Keratinocyte (primary cell): ENCODE data around the gene NCOA3.

Experiments used
- CTCF ChIP-seq, 3 experiments: IDR thresholded peaks in 1 of 3; conservative IDR thresholded peaks in 1 of 3; optimal IDR thresholded peaks in 1 of 3; 2 replicates in 2 of 3; 3 replicates in 1 of 3; pipeline versions ENCODE3 to v1.5.1; 2011; ENCODE audit warnings: low read length in 3 of 3, mild to moderate bottlenecking in 3 of 3, moderate library complexity in 2 of 3, control low read depth in 1 of 3, inconsistent platforms in 1 of 3; ENCODE audit not compliant: insufficient read depth in 2 of 3; ENCODE audit errors: extremely low read depth in 1 of 3
- EZH2 ChIP-seq: IDR thresholded peaks from one replicate; pipeline ENCODE4 v1.6.1; 2012; ENCODE audit warnings: inconsistent platforms, mild to moderate bottlenecking, low read length, moderate library complexity

GRCh38 chr20:47656318-47656717 is 154.6 kb downstream of the NCOA3 start:
- TF ChIP-seq CTCF (optimal IDR thresholded peaks at IDR 0.05 in 1 of 3, IDR thresholded peaks at IDR 0.05 in 1 of 3, conservative IDR thresholded peaks at IDR 0.05 in 1 of 3; ENCODE audit: extremely low read depth in 1 of 3, insufficient read depth in 2 of 3, low read length in 3 of 3) (no peak), EZH2 (no peak)
